GM03348 (cell line): ENCODE results near the gene SPRR5.

Source experiments
- DNase-seq: peaks from one replicate; pipeline ENCODE4 v3.0.0; 2012; ENCODE audit warnings: low spot score

Gene SPRR5

GRCh38 chr1:152946248-152946647 is 758 bp upstream of the SPRR5 start:
- no peak for DNase-seq

GRCh38 chr1:152951711-152952110 is 4.7 kb downstream of the SPRR5 start:
- no peak for DNase-seq

- DNase-seq = no peak
Measured at GRCh38 chr1:152953761-152954160, 6.8 kb downstream of the SPRR5 start.

GRCh38 chr1:152954436-152954835 is 7.4 kb downstream of the SPRR5 start:
- no peak for DNase-seq

- DNase-seq = no peak
Measured at GRCh38 chr1:152957561-152957960, 10.6 kb downstream of the SPRR5 start.

DNA sequence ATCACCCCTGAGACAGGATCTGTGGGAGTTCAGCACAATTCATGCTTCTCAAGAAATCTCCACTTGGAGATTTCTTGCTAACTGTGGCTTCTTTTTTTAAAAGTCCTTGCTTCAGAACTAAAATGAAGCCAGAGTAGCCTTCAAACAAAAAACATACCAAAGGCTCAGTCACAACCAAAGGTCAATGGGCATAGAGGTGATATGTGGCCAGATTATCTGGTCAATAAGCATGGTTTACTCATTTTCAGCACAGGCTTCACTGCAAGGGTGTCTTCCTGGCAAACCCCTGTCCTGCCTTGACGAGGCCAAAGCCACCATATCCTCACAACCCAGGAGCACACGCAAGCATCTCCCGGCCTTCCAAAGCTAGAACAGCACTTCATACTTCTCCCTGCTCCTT is 12.3 kb downstream of the SPRR5 start:
- DNase-seq = no peak

DNA sequence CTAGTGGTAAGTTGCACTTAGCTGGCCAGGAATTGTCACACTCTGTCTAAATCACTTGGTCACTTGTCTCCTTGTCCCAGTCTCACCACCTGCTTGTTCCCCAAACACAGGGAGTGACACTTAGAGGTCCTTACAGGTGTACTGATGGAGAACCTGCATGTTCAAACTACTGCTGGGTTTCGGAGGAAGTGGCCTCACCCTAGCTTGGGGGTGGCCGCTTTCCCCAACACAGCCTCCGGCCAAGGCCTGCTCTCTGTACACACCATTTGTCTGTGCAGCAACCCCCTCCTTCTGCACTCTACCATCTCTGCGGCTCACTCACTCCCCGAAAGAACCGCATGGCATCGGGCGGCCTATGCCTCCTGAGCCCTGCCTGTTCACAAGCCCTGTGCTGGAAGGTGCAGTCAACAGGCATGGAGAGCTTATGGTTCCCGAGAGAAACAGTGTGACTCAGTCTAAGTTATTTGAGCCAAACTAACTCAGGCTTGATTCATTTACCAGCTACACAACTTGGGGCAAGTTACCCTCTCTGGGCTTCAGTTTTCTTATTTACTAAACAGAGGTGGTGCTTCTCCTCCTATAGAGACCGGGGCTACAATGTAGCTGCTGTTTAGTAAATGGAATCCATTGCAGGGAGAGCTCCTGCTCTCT is 12.9 kb downstream of the SPRR5 start:
- DNase-seq = no peak

- no peak for DNase-seq
Measured at GRCh38 chr1:152960452-152961044, 13.5 kb downstream of the SPRR5 start.

GRCh38 chr1:152961226-152961891 is 14.4 kb downstream of the SPRR5 start:
- DNase-seq = no peak

DNA sequence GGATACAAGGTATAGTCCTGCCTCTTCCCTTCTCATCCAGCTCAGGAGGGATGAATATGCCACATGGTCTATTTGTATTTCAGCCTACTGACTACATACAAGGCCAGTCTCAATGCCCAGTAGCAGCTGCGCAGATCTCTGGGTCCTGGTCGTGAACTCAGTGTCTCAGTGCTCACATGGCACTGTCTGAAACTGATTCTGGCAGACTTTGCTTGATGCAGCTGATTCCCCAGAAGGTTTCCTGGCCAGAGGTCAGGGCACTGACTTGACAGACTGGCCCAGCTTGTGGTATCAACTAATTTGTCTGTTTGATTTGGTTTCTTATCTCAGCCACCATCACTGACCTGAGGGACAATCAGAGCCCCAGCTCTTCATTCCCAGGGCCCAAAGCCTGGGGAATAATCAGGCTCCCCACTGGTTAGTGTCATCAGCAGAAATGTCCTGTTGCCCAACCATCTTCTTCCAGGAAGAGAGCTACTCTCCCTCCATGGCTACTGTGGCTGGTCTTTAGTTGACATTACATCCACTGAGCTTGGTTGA is 15.9 kb downstream of the SPRR5 start:
- DNase-seq = no peak

- no peak for DNase-seq
Measured at GRCh38 chr1:152964536-152964935, 17.5 kb downstream of the SPRR5 start.

GRCh38 chr1:152965853-152966252 is 18.8 kb downstream of the SPRR5 start:
- DNase-seq = no peak

- no peak for DNase-seq
Measured at GRCh38 chr1:152967201-152967600, 20.2 kb downstream of the SPRR5 start.

DNA sequence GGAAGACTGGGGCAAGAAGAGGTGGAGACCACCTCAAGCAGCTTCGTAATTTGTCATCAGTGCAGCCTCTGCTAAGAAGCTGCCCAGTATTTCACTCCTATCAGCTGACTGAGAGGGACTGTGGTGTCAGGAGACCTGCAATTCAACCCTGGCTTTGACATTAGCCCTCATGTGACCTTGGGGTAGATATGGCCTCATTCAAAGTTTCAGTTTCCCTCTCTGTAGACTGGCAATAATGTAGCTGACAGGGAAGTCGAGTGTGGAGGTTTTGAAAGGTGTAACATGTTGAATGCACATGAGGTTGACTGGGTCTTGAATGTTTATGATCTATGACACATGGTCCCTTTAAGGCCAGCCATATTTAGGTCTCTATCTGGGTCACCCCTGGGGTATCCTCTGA is 21.2 kb downstream of the SPRR5 start:
- no peak for DNase-seq

DNA sequence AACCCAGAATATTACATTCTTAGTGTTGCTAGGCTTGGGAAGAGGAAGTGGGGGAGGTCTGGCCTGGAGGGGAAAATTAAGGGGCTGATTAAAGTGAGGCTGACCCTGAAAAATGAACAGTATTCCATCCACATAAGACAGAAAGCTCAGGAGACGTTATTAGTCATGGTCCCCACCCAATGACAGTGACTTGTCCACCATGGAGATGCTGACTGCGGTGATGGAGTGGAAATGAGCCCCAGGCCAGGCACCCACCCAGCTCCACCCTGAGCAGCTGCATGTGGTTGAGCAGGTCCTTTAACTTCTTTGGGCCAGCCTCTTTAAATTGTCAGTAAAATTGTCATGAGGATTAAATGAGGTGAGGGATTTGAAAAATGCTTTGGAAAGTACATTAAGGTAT is 22.0 kb downstream of the SPRR5 start:
- no peak for DNase-seq

DNA sequence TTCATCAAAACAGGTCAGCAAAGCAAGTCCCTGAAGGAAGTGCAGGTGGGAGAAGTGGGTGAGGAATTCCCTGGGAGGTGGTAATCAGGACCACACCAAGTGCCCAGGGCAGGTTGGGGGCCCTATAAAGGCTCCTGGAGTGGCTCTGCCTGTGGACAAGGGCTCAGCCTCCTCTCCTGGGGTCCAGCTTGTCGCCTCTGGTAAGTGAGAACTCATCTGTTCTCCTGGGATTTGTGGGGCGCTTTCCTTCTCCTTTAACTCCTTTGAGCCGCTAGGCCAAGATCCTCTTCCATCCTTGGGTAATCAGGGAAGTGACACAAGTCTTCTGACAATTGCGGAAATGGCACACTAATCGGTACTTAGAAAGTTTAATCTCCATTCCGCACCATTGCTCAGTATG is 23.5 kb downstream of the SPRR5 start, which contains the start of gene SPRR4:
Gene SPRR4 (plus strand): TSS at position 154 of the 400 bp plus-strand sequence. CDS start 1,243 bp downstream, outside the sequence.
- DNase-seq = no peak

- no peak for DNase-seq
Measured at GRCh38 chr1:152972196-152972886, 25.3 kb downstream of the SPRR5 start.

GRCh38 chr1:152976688-152977087 is 29.7 kb downstream of the SPRR5 start:
- DNase-seq = no peak

GRCh38 chr1:152977614-152978013 is 30.6 kb downstream of the SPRR5 start:
- no peak for DNase-seq

DNA sequence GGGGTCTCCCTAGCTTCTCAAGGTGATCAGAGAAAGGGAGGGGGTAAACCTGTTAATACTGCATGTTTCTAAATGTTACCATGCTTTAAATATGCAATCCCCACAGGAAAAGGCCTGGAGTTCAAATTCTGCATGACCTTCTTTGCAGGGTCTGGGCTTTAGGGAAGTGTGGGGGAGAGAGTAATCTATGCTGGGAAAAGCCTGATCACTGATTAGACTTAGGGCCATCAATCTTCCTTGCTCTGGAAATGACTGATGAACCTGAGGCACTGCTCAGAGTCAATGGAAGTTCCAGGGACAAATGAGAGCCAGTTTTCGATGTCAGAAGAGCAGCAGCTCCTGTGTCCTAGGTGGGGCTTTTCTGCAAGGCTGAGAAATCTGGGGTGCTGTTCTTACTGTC is 33.7 kb downstream of the SPRR5 start:
- DNase-seq = no peak

GRCh38 chr1:152981146-152981871 is 34.3 kb downstream of the SPRR5 start:
- DNase-seq = no peak

GRCh38 chr1:152982076-152982475 is 35.1 kb downstream of the SPRR5 start:
- no peak for DNase-seq
